ENCODE measurements around the gene BPNT1.

BPNT1 gene

DNA sequence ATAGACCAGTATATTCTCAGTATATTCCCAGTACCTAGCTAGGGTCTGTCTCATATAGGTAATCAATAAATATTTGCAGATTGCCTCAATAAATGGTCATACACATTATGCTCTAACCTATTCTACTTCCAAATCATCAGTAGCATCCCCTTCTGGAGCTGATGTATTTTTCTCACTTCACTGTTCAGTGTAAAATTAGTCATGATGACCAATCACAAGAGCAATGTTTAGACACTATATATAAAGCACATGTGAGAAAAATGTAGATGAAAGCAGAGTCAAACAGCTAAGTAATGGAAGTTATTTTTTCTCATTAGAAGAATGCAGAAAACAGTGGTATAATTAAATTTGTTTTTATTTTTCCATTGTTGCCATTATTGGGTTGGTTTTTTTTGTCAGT is 78.0 kb downstream of the BPNT1 start:
- TF ChIP-seq, protein P1, sequence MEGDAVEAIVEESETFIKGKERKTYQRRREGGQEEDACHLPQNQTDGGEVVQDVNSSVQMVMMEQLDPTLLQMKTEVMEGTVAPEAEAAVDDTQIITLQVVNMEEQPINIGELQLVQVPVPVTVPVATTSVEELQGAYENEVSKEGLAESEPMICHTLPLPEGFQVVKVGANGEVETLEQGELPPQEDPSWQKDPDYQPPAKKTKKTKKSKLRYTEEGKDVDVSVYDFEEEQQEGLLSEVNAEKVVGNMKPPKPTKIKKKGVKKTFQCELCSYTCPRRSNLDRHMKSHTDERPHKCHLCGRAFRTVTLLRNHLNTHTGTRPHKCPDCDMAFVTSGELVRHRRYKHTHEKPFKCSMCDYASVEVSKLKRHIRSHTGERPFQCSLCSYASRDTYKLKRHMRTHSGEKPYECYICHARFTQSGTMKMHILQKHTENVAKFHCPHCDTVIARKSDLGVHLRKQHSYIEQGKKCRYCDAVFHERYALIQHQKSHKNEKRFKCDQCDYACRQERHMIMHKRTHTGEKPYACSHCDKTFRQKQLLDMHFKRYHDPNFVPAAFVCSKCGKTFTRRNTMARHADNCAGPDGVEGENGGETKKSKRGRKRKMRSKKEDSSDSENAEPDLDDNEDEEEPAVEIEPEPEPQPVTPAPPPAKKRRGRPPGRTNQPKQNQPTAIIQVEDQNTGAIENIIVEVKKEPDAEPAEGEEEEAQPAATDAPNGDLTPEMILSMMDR (conservative IDR thresholded peaks at IDR 0.05; ENCODE audit: control insufficient read depth, insufficient read depth, low read depth, low read length), result no peak
- no peak overlapping the region for H3K4me3 ChIP-seq (ENCODE audit: control insufficient read depth, low read depth, low read length)
- DNase-seq (ENCODE audit: low read depth), result peak; percentile 20
